ENCODE results near the gene DEAF1. TPM values are rescaled to one million over a fixed set of nuclear protein-coding genes. Genes with fewer than 3 reads are reported as not detected.
A peak's percentile ranks its signal among the peaks of the same experiment; 100 is the strongest.

The DEAF1 gene
- total and polyA plus RNA-seq, 2 of the 13 experiments (the other 11 are each of a cell fraction or from before 2014, with no cell fraction given): 22.3 to 29.6 TPM

DNA sequence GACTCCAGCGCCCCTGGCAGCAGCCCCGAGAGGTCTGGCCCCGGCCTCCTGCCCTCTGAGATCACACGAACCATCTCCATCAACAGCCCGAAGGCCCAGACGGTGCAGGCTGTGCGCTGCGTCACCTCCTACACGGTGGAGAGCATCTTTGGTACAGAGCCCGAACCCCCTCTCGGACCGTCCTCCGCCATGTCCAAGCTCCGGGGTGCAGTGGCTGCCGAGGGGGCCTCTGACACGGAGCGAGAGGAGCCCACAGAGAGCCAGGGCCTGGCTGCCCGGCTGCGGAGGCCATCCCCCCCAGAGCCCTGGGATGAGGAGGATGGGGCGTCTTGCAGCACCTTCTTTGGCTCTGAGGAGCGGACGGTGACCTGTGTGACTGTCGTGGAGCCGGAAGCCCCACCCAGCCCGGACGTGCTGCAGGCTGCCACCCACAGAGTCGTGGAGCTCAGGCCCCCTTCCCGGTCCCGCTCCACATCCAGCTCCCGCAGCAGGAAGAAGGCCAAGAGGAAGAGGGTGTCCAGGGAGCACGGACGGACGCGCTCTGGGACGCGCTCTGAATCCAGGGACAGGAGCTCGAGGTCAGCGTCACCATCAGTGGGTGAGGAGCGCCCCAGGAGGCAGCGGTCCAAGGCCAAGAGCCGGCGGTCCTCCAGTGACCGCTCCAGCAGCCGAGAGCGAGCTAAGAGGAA, 86.9 kb downstream of the DEAF1 start (continued):
- TF ChIP-seq PAXIP1 (CRISPR knock-in tag; conservative IDR thresholded peaks at IDR 0.05): no peak
- TF ChIP-seq ZNF143 (CRISPR knock-in tag; IDR thresholded peaks at IDR 0.05): no peak
- no peak for TF ChIP-seq TRIM22 (IDR thresholded peaks at IDR 0.05)
- TF ChIP-seq FOXP1 (IDR thresholded peaks at IDR 0.05): no peak
- no peak for TF ChIP-seq FOXP1 (CRISPR knock-in tag; IDR thresholded peaks at IDR 0.05)
- no peak for TF ChIP-seq ZFP62 (CRISPR knock-in tag; IDR thresholded peaks at IDR 0.05)
- TF ChIP-seq, protein P1, sequence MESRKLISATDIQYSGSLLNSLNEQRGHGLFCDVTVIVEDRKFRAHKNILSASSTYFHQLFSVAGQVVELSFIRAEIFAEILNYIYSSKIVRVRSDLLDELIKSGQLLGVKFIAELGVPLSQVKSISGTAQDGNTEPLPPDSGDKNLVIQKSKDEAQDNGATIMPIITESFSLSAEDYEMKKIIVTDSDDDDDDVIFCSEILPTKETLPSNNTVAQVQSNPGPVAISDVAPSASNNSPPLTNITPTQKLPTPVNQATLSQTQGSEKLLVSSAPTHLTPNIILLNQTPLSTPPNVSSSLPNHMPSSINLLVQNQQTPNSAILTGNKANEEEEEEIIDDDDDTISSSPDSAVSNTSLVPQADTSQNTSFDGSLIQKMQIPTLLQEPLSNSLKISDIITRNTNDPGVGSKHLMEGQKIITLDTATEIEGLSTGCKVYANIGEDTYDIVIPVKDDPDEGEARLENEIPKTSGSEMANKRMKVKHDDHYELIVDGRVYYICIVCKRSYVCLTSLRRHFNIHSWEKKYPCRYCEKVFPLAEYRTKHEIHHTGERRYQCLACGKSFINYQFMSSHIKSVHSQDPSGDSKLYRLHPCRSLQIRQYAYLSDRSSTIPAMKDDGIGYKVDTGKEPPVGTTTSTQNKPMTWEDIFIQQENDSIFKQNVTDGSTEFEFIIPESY (CRISPR knock-in tag; IDR thresholded peaks at IDR 0.05): peak; percentile 76
- TF ChIP-seq RBM22 (optimal IDR thresholded peaks at IDR 0.05; ENCODE audit: low read length): peak; percentile 31
- TF ChIP-seq ZNF263 (CRISPR knock-in tag; IDR thresholded peaks at IDR 0.05): 0 out of 2 replicates have a peak, but pooled peaks have one; percentile 15
- peak; percentile 39 for TF ChIP-seq AGO2 (optimal IDR thresholded peaks at IDR 0.05; ENCODE audit: low read depth, low read length)
- TF ChIP-seq HDAC6 (IDR thresholded peaks at IDR 0.05; ENCODE audit: low read depth, low read length): no peak
- no peak for TF ChIP-seq ARID4A (CRISPR knock-in tag; IDR thresholded peaks at IDR 0.05; ENCODE audit: borderline replicate concordance)
